Muscle layer of colon (tissue), 2 donors: ENCODE data around the gene EXOC1L.

ENCODE experiments used
- H3K27ac ChIP-seq: one replicate; pipeline ENCODE4 v1.7.0; 2013; ENCODE audit warnings: low read depth, mild to moderate bottlenecking, low read length, moderate library complexity
- H3K27me3 ChIP-seq, 2 donors: one replicate each; pipeline ENCODE4 v1.7.0; 2013; ENCODE audit warnings: low read length in 2 of 2, mild to moderate bottlenecking in 2 of 2; ENCODE audit not compliant: insufficient read depth in 2 of 2, control insufficient read depth in 1 of 2
- H3K36me3 ChIP-seq: one replicate; pipeline ENCODE4 v1.7.0; 2013; ENCODE audit warnings: mild to moderate bottlenecking, low read length; ENCODE audit not compliant: insufficient read depth
- H3K4me1 ChIP-seq: one replicate; pipeline ENCODE4 v1.7.0; 2013; ENCODE audit warnings: mild to moderate bottlenecking, low read length; ENCODE audit not compliant: insufficient read depth
- H3K4me3 ChIP-seq, 2 donors: one replicate each; pipeline ENCODE4 v1.7.0; 2013; ENCODE audit warnings: low read length in 2 of 2, low read depth in 1 of 2, mild to moderate bottlenecking in 1 of 2, moderate library complexity in 1 of 2
- H3K9ac ChIP-seq: one replicate; pipeline ENCODE4 v1.7.0; 2013; ENCODE audit warnings: low read length
- H3K9me3 ChIP-seq: one replicate; pipeline ENCODE4 v1.7.0; 2013; ENCODE audit warnings: mild to moderate bottlenecking, low read length
- donor health status: abdominal sarcoma.
- donor health status: Adenocarcinoma of cecum.

EXOC1L gene

DNA sequence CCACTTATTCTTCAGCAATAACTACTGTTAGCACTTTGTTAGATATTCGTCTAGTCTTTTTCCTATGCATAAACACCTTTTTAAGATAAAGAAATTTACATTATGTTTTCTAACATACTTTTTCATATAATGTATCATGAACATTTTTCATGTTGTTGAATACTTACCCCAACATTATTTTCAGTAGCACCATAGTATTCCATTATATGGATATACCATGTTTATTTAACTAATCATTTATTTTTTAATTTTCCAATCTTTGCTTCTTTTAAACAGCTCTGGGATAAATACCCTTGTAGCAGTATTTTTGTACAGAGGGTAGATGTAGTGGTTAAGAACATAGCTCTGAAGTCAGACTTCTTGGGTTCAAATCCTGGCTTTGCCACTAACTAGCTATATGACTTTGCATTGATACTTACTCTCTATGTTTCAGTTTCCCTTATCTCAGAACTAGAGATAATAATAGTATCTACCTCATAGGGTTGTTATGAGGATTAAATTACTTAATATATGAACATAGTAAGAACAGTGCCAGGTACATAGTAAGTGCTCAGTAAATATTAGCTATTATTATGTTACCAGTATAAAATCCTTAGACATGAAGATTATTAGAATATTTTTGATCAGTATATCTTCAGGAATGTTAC, 45.1 kb downstream of the EXOC1L start:
- no peak overlapping the region for H3K4me3 ChIP-seq
- H3K36me3 ChIP-seq, result peaks cover 29% of the 10 kb centered on the region
- peaks cover 13% of the 10 kb centered on the region for H3K4me1 ChIP-seq
- H3K27me3 ChIP-seq, result no peaks in the 10 kb centered on the region
- H3K27ac ChIP-seq, result no peak overlapping the region
- no peaks in the 10 kb centered on the region for H3K9me3 ChIP-seq
- H3K9ac ChIP-seq, result no peak overlapping the region

DNA sequence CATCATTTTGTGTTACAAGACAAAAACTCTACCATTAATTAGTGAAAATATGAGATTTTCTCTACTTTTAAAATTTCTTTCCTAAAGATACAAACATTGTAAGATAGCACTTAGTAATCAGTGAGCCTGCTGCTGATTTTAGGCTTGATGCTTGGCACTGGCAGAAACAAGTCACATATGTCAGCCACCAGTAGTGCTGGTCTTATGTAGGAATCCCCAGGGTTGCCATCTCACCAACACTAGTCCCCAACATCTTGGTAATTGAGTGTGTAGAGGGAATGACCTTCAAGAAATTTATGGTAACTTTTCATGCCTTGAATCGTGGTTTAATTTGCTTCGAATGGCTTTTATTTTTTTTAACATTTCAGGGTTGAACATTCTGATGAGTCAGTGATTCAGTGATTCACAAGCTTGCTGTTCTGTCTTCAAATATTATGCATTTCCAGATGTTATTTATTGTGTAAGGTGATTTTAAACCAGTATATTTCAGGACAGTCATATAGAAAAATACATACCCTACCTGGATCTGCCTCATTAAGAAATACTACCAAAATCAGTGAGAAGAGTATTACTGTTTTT, 45.7 kb downstream of the EXOC1L start:
- H3K9me3 ChIP-seq, result no peaks in the 10 kb centered on the region
- no peaks in the 10 kb centered on the region for H3K27me3 ChIP-seq
- no peak overlapping the region for H3K9ac ChIP-seq
- H3K4me3 ChIP-seq, result no peak overlapping the region
- H3K36me3 ChIP-seq, result peaks cover 34% of the 10 kb centered on the region
- peak overlapping the region; percentile 39 for H3K27ac ChIP-seq
- peaks cover 13% of the 10 kb centered on the region for H3K4me1 ChIP-seq

GRCh38 chr4:55866290-55866907, 46.8 kb downstream of the EXOC1L start:
- H3K4me3 ChIP-seq, result no peak overlapping the region
- peaks cover 13% of the 10 kb centered on the region for H3K4me1 ChIP-seq
- peaks cover 38% of the 10 kb centered on the region for H3K36me3 ChIP-seq
- H3K9ac ChIP-seq, result no peak overlapping the region
- no peaks in the 10 kb centered on the region for H3K27me3 ChIP-seq
- no peaks in the 10 kb centered on the region for H3K9me3 ChIP-seq
- H3K27ac ChIP-seq, result no peak overlapping the region

DNA sequence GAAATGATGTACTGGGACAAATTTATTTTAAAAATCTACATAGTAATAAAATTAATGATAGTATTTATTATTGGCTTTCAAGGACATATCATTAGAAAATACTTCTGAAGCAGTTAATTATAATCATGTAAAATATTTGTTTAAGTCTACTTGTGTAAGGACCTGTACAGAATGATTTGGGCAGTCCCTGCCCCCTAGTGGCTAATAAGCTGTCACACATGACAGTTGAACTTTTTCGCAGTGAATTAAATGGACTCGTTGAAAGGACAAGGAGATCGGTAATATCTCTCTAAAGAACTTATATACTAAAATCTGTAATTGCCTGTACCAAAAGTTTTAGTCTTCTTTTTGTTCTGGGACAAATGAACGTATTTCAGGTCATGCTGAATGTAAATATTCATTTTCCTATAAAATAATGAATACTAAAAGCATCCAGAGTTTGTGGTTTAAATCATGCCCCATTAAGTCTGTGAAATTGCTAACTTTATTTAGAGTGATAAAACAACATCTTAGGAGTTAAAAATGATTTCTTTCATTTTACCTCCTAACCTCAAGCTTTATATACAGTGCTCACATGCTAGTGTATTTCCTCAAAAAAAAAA, 47.5 kb downstream of the EXOC1L start:
- no peak overlapping the region for H3K9ac ChIP-seq
- H3K36me3 ChIP-seq, result peaks cover 44% of the 10 kb centered on the region
- no peak overlapping the region for H3K27ac ChIP-seq

GRCh38 chr4:55868581-55869090, 49.0 kb downstream of the EXOC1L start:
- Histone ChIP-seq H3K4me1 (peaks cover 13% of the 10 kb centered on the region), H3K4me3 (no peak overlapping the region), H3K9me3 (no peaks in the 10 kb centered on the region), H3K36me3 (peaks cover 52% of the 10 kb centered on the region), H3K9ac (no peak overlapping the region), H3K27ac (no peak overlapping the region), H3K27me3 (no peaks in the 10 kb centered on the region)

More for the DNA sequence above, 47.5 kb downstream of the EXOC1L start:
- Histone ChIP-seq H3K9me3 (no peaks in the 10 kb centered on the region), H3K4me1 (peaks cover 13% of the 10 kb centered on the region), H3K4me3 (no peak overlapping the region), H3K27me3 (no peaks in the 10 kb centered on the region)

DNA sequence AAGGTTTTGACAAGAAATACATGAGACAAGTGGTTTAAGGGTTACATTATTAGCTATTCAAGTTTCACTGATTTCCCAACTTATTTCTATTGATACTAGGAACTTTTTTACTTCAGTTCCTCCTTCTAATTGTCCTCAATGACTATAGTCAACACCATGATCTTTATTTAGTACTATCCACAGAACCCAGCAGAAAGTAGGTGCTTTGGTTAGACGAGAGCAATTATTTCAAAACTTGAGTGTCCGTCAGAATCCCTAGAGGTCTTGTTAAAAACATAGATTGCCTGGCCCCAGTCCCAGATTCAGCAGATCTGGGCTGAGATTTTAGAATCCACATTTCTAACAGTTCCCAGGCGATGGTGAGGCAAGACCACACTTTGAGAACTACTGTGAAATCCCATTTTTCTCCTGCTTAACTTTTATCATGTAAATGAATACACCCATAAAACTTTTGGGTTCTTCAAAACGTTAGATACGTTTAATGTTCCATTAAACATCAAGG, 51.8 kb downstream of the EXOC1L start:
- no peak overlapping the region for H3K9ac ChIP-seq
- no peaks in the 10 kb centered on the region for H3K9me3 ChIP-seq
- H3K27ac ChIP-seq, result no peak overlapping the region
- H3K4me3 ChIP-seq, result no peak overlapping the region
- peaks cover 42% of the 10 kb centered on the region for H3K36me3 ChIP-seq
- peaks cover 7% of the 10 kb centered on the region for H3K4me1 ChIP-seq
- no peaks in the 10 kb centered on the region for H3K27me3 ChIP-seq

GRCh38 chr4:55874831-55875230, 55.2 kb downstream of the EXOC1L start:
- no peak overlapping the region for H3K4me3 ChIP-seq
- no peak overlapping the region for H3K27ac ChIP-seq
- no peaks in the 10 kb centered on the region for H3K27me3 ChIP-seq
- H3K4me1 ChIP-seq, result no peaks in the 10 kb centered on the region
- peaks cover 46% of the 10 kb centered on the region for H3K36me3 ChIP-seq
- no peak overlapping the region for H3K9ac ChIP-seq
- H3K9me3 ChIP-seq, result no peaks in the 10 kb centered on the region

DNA sequence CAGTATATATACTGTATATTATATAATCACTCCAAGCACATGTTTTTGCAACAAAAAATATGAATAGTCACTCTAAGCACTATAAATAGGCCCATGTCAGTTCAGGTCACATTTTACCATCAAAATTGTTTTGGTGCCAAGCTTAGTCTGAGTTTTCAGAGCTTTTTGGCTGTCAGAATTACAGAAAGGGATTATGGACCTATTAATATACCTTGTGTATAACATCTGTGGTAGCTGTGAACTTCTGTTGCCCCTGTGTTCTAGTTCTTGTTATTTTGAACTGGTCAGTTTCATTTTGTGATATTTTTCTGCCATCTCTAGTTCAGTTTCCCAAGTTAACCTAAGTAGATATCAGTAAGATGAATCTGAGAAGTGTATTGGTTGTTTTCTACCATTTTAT, 56.8 kb downstream of the EXOC1L start:
- H3K27ac ChIP-seq, result no peak overlapping the region
- no peaks in the 10 kb centered on the region for H3K27me3 ChIP-seq
- H3K4me1 ChIP-seq, result no peaks in the 10 kb centered on the region
- peaks cover 36% of the 10 kb centered on the region for H3K36me3 ChIP-seq
- no peak overlapping the region for H3K4me3 ChIP-seq
- no peaks in the 10 kb centered on the region for H3K9me3 ChIP-seq
- H3K9ac ChIP-seq, result no peak overlapping the region

- H3K4me3 ChIP-seq, result no peak overlapping the region
- H3K9ac ChIP-seq, result no peak overlapping the region
- H3K36me3 ChIP-seq, result peaks cover 30% of the 10 kb centered on the region
- no peaks in the 10 kb centered on the region for H3K9me3 ChIP-seq
- no peaks in the 10 kb centered on the region for H3K4me1 ChIP-seq
- no peaks in the 10 kb centered on the region for H3K27me3 ChIP-seq
- no peak overlapping the region for H3K27ac ChIP-seq
These were observed 59.6 kb downstream of the EXOC1L start for GRCh38 chr4:55879224-55879623.

GRCh38 chr4:55880652-55881280, 61.2 kb downstream of the EXOC1L start:
- Histone ChIP-seq H3K4me3 (no peak overlapping the region), H3K27me3 (no peaks in the 10 kb centered on the region), H3K27ac (no peak overlapping the region), H3K4me1 (no peaks in the 10 kb centered on the region), H3K9ac (no peak overlapping the region), H3K9me3 (no peaks in the 10 kb centered on the region), H3K36me3 (peaks cover 35% of the 10 kb centered on the region)
